Stomach (tissue), 4 donors: ENCODE results near the gene NCK1.

ENCODE experiments used
- CTCF ChIP-seq, 7 experiments: fragments of 450-650 bp in 4 of 7; fragments of 200-600 bp in 3 of 7; sonication (generic) in 3 of 7; IDR thresholded peaks; one replicate each; pipeline ENCODE4 v1.5.1; 2016 to 2019; ENCODE audit warnings: antibody characterized with exemption in 7 of 7, control low read depth in 2 of 7, mild to moderate bottlenecking in 1 of 7
- EP300 ChIP-seq: sonication (generic); formaldehyde crosslinking; IDR thresholded peaks from one replicate; pipeline ENCODE4 v1.6.1; 2017; ENCODE audit warnings: antibody characterized with exemption
- POLR2A ChIP-seq, 4 donors: fragments of 450-650 bp; IDR thresholded peaks; one replicate each; pipeline ENCODE4 v1.6.1; 2016; ENCODE audit warnings: antibody characterized with exemption in 4 of 4, control low read depth in 2 of 4, mild to moderate bottlenecking in 1 of 4, moderate library complexity in 1 of 4
- POLR2AphosphoS5 ChIP-seq, 3 donors: sonication (generic); formaldehyde crosslinking; IDR thresholded peaks; one replicate each; pipeline ENCODE4 v1.6.1; 2016; ENCODE audit warnings: antibody characterized with exemption in 3 of 3

- TF ChIP-seq CTCF (IDR thresholded peaks at IDR 0.05) (no peak), EP300 (no peak), POLR2A (IDR thresholded peaks at IDR 0.05) (no peak), POLR2AphosphoS5 (IDR thresholded peaks at IDR 0.05) (no peak)
Observed at GRCh38 chr3:136937175-136937574, 75.2 kb downstream of the NCK1 start.
